H1 (cell line): ENCODE results near the gene INPP5K. TPM values are rescaled to one million over a fixed set of nuclear protein-coding genes. Genes with fewer than 3 reads are reported as not detected.

ENCODE experiments used
- CTCF ChIA-PET: fragments of 300-600 bp; sonication (Branson Sonifier 250); formaldehyde crosslinking; loops from one replicate; lab custom pipeline; 2021; ENCODE audit not compliant: partially characterized antibody; lab: Charles Lee
- POLR2A ChIA-PET: fragments of 300-600 bp; sonication (Branson Sonifier 250); formaldehyde crosslinking; loops from one replicate; lab custom pipeline; 2021; ENCODE audit warnings: inconsistent platforms; ENCODE audit not compliant: partially characterized antibody; lab: Charles Lee
- DNase-seq, 2 experiments: peaks; one replicate each; pipeline versions ENCODE4 v3.0.0 to v3.0.0-alpha.2; 2010 to 2022; ENCODE audit warnings: low spot score in 2 of 2, low read depth in 1 of 2, mixed read lengths in 1 of 2
- FAIRE-seq: peaks from 2 replicates; lab custom pipeline; 2011; peaks lifted over from hg19 to GRCh38; lab: Jason Lieb, UNC
- H2AFZ ChIP-seq: 2 replicates; pipeline ENCODE4 v1.8.1; 2012; ENCODE audit warnings: low read length, inconsistent platforms
- H2AK5ac ChIP-seq: 2 replicates; pipeline ENCODE4 v1.6.1; 2013; ENCODE audit warnings: low read depth, low read length
- H2BK120ac ChIP-seq: replicated peaks from 2 replicates; pipeline ENCODE3; 2013; ENCODE audit warnings: low read depth, low read length, inconsistent platforms
- H2BK12ac ChIP-seq: 2 replicates; pipeline ENCODE4 v1.6.1; 2013; ENCODE audit warnings: low read depth, low read length
- H2BK15ac ChIP-seq: 2 replicates; pipeline ENCODE4 v1.6.1; 2013; ENCODE audit warnings: low read length
- H2BK20ac ChIP-seq: 2 replicates; pipeline ENCODE4 v1.6.1; 2013; ENCODE audit warnings: low read length
- H2BK5ac ChIP-seq: 2 replicates; pipeline ENCODE4 v1.6.1; 2013; ENCODE audit warnings: low read depth, low read length
- H3K14ac ChIP-seq: 2 replicates; pipeline ENCODE4 v1.6.1; 2013; ENCODE audit warnings: inconsistent platforms; ENCODE audit not compliant: insufficient read length
- H3K18ac ChIP-seq: 2 replicates; pipeline ENCODE4 v1.6.1; 2013; ENCODE audit warnings: low read length; ENCODE audit errors: extremely low read depth
- H3K23ac ChIP-seq: 2 replicates; pipeline ENCODE4 v1.6.1; 2013; ENCODE audit warnings: inconsistent platforms; ENCODE audit not compliant: insufficient read length
- H3K23me2 ChIP-seq: 2 replicates; pipeline ENCODE4 v1.6.1; 2013; ENCODE audit warnings: low read depth, low read length
- H3K27ac ChIP-seq: 2 replicates; pipeline ENCODE4 v1.6.1; 2011; ENCODE audit warnings: low read depth, low read length, inconsistent platforms
- H3K27me3 ChIP-seq, 4 experiments: replicated peaks in 1 of 4; 1 replicate in 1 of 4; 2 replicates in 3 of 4; pipeline versions ENCODE4 v1.6.1 to v1.8.1; 2011 to 2013; ENCODE audit warnings: low read length in 3 of 4, mild to moderate bottlenecking in 3 of 4, inconsistent platforms in 2 of 4, mixed read lengths in 2 of 4, moderate library complexity in 1 of 4; ENCODE audit not compliant: control insufficient read depth in 3 of 4, insufficient read depth in 3 of 4; ENCODE audit errors: extremely low read depth in 1 of 4
- H3K36me3 ChIP-seq, 4 experiments: 2 replicates each; pipeline versions ENCODE4 v1.6.1 to v1.8.1; 2011 to 2013; ENCODE audit warnings: mild to moderate bottlenecking in 4 of 4, low read length in 3 of 4, moderate library complexity in 2 of 4, control low read depth in 1 of 4, inconsistent platforms in 1 of 4; ENCODE audit not compliant: insufficient read depth in 4 of 4, control insufficient read depth in 2 of 4
- H3K4ac ChIP-seq: replicated peaks from 2 replicates; pipeline ENCODE3; 2013; ENCODE audit warnings: low read length, low read depth, mixed read lengths, inconsistent platforms; ENCODE audit not compliant: insufficient read length
- H3K4me1 ChIP-seq, 4 experiments: replicated peaks in 1 of 4; 1 replicate in 1 of 4; 2 replicates in 3 of 4; pipeline versions ENCODE4 v1.6.1 to v1.8.1; 2011 to 2013; ENCODE audit warnings: low read length in 3 of 4, inconsistent platforms in 2 of 4, mixed read lengths in 1 of 4; ENCODE audit not compliant: insufficient read depth in 4 of 4, control insufficient read depth in 3 of 4
- H3K4me2 ChIP-seq, 2 experiments: 2 replicates each; pipeline versions ENCODE4 v1.6.1 to v1.8.1; 2011 to 2013; ENCODE audit warnings: low read depth in 2 of 2, low read length in 2 of 2, control low read depth in 1 of 2, inconsistent platforms in 1 of 2, mild to moderate bottlenecking in 1 of 2; ENCODE audit not compliant: insufficient read depth in 1 of 2
- H3K4me3 ChIP-seq, 4 experiments: fragments of 200-600, 300-600 bp in 1 of 4; sonication (generic), shearing (Covaris generic), sonication (Bioruptor Twin) in 1 of 4; 2 replicates each; pipeline versions ENCODE4 v1.5.1 to v1.8.1; 2011 to 2016; ENCODE audit warnings: low read length in 4 of 4, low read depth in 3 of 4, control low read depth in 2 of 4, inconsistent platforms in 2 of 4, mild to moderate bottlenecking in 2 of 4, mixed read lengths in 1 of 4, moderate library complexity in 1 of 4; ENCODE audit not compliant: insufficient read depth in 2 of 4; ENCODE audit errors: extremely low read depth in 1 of 4
- H3K56ac ChIP-seq: replicated peaks from 2 replicates; pipeline ENCODE3; 2013; ENCODE audit warnings: low read depth, mild to moderate bottlenecking, mixed read lengths, low read length, inconsistent platforms; ENCODE audit not compliant: insufficient read length
- H3K79me1 ChIP-seq: 2 replicates; pipeline ENCODE4 v1.6.1; 2013; ENCODE audit warnings: low read depth, low read length, control low read depth
- H3K79me2 ChIP-seq, 2 experiments: 2 replicates each; pipeline versions ENCODE4 v1.6.1 to v1.8.1; 2012 to 2013; ENCODE audit warnings: low read length in 2 of 2, mild to moderate bottlenecking in 2 of 2, inconsistent platforms in 1 of 2; ENCODE audit not compliant: insufficient read depth in 2 of 2, control insufficient read depth in 1 of 2
- H3K9ac ChIP-seq, 4 experiments: replicated peaks in 1 of 4; 1 replicate in 1 of 4; 2 replicates in 3 of 4; pipeline versions ENCODE4 v1.6.1 to v1.8.1; 2011 to 2013; ENCODE audit warnings: low read depth in 3 of 4, low read length in 3 of 4, control low read depth in 2 of 4, mild to moderate bottlenecking in 2 of 4, moderate library complexity in 2 of 4, inconsistent platforms in 1 of 4; ENCODE audit errors: extremely low read depth in 1 of 4
- H3K9me3 ChIP-seq, 2 experiments: 2 replicates each; pipeline versions ENCODE4 v1.6.1 to v1.8.1; 2012 to 2013; ENCODE audit warnings: mild to moderate bottlenecking in 2 of 2, moderate library complexity in 2 of 2, control low read depth in 1 of 2, inconsistent platforms in 1 of 2, low read depth in 1 of 2, low read length in 1 of 2, mixed read lengths in 1 of 2; ENCODE audit not compliant: insufficient read depth in 2 of 2
- H4K20me1 ChIP-seq, 2 experiments: replicated peaks in 1 of 2; 2 replicates each; pipeline versions ENCODE3 to v1.8.1; 2011 to 2013; ENCODE audit warnings: inconsistent platforms in 2 of 2, low read length in 2 of 2, mild to moderate bottlenecking in 1 of 2; ENCODE audit not compliant: insufficient read depth in 2 of 2, control insufficient read depth in 1 of 2
- H4K5ac ChIP-seq: 2 replicates; pipeline ENCODE4 v1.6.1; 2013; ENCODE audit warnings: low read length, low read depth, mixed read lengths, inconsistent platforms; ENCODE audit not compliant: insufficient read length
- H4K8ac ChIP-seq: 2 replicates; pipeline ENCODE4 v1.8.0; 2013; ENCODE audit warnings: mild to moderate bottlenecking, moderate library complexity, low read length, inconsistent platforms; ENCODE audit not compliant: insufficient read depth; ENCODE audit errors: extremely low read depth
- H4K91ac ChIP-seq: replicated peaks from 2 replicates; pipeline ENCODE3; 2013; ENCODE audit warnings: low read length, mixed read lengths, inconsistent platforms; ENCODE audit not compliant: insufficient read length
- ATF3 ChIP-seq: IDR thresholded peaks from 2 replicates; pipeline ENCODE4 v1.6.1; 2011; ENCODE audit warnings: low read depth, mild to moderate bottlenecking, low read length; ENCODE audit not compliant: insufficient read depth
- BACH1 ChIP-seq: IDR thresholded peaks from 2 replicates; pipeline ENCODE4 v1.6.1; 2012; ENCODE audit warnings: low read length, improper control_type of control experiment
- CBX8 ChIP-seq: fragments of 300-800, 300-1000 bp; sonication (generic); IDR thresholded peaks from 2 replicates; pipeline ENCODE4 v1.7.1; 2016; ENCODE audit warnings: low read depth, low read length, borderline replicate concordance
- CTBP2 ChIP-seq: IDR thresholded peaks from 2 replicates; pipeline ENCODE4 v1.7.0; 2011; ENCODE audit warnings: borderline replicate concordance, mild to moderate bottlenecking, moderate library complexity, mixed read lengths, low read length; ENCODE audit not compliant: insufficient read depth, insufficient read length
- FOSL1 ChIP-seq: IDR thresholded peaks from 2 replicates; pipeline ENCODE4 v1.6.1; 2011; ENCODE audit warnings: mild to moderate bottlenecking, low read depth, low read length, moderate library complexity; ENCODE audit not compliant: insufficient read depth
- JUN ChIP-seq: IDR thresholded peaks from 2 replicates; pipeline ENCODE4 v1.6.1; 2011; ENCODE audit warnings: low read depth, mild to moderate bottlenecking, improper control_type of control experiment, low read length
- POU5F1 ChIP-seq: IDR thresholded peaks from 2 replicates; pipeline ENCODE4 v1.6.1; 2011; ENCODE audit warnings: low read depth, mild to moderate bottlenecking, low read length, moderate library complexity
- SIX5 ChIP-seq: IDR thresholded peaks from 2 replicates; pipeline ENCODE4 v1.6.1; 2011; ENCODE audit warnings: mild to moderate bottlenecking, low read depth, low read length
- TAF7 ChIP-seq: optimal IDR thresholded peaks from 2 replicates; pipeline ENCODE3; 2011; ENCODE audit warnings: low read depth, mild to moderate bottlenecking, inconsistent platforms, low read length, moderate library complexity, borderline replicate concordance
- TEAD4 ChIP-seq: IDR thresholded peaks from 2 replicates; pipeline ENCODE4 v1.6.1; 2012; ENCODE audit warnings: low read depth, low read length, inconsistent platforms, mixed read lengths
- WGBS, 2 experiments: shearing (Covaris generic) in 1 of 2; methylation state at CpG; one replicate each; pipeline versions ENCODE4 v1.1.6 to v1.1.7; 2013 to 2015; ENCODE audit warnings: low lambda C conversion rate in 2 of 2, mixed read lengths in 2 of 2, inconsistent platforms in 1 of 2, low coverage in 1 of 2, missing lambda C conversion rate in 1 of 2; ENCODE audit not compliant: insufficient replicate concordance in 2 of 2, insufficient coverage in 1 of 2, insufficient read length in 1 of 2; ENCODE audit errors: extremely low coverage in 1 of 2, missing lambda C conversion rate in 1 of 2; 5-methylcytosine and 5-hydroxymethylcytosine counted together
- polyA plus RNA-seq, 7 experiments: library from polyadenylated mRNA; depleted of rRNA in 3 of 7; stranded (reverse) in 5 of 7; unstranded in 2 of 7; fragments of >200 nt in 5 of 7; fragments of 200-250 nt in 2 of 7; gene quantifications; 1 replicate in 5 of 7; 2 replicates in 1 of 7; 4 replicates in 1 of 7; pipeline versions ENCODE4 v1.2.1 to v1.2.3, GENCODE V29; 2011 to 2013; ENCODE audit warnings: missing spikeins in 2 of 7, mixed read lengths in 2 of 7
- total RNA-seq: library from RNA; stranded (reverse); fragmentation: NEBNext Ultra II Directional; extraction: Animal tissue kit (Norgen Biotek cat#: 25700); gene quantifications from 2 replicates; pipeline ENCODE4 v1.2.1, GENCODE V29; 2021
- TF ChIP-seq, protein P1 (sequence below): IDR thresholded peaks from 2 replicates; pipeline ENCODE4 v1.6.1; 2012; ENCODE audit warnings: low read length, inconsistent platforms

INPP5K gene
- total and polyA plus RNA-seq, 2 of the 8 experiments (the other 6 are each of a cell fraction or from before 2014, with no cell fraction given): 21.0 to 24.1 TPM

GRCh38 chr17:1467258-1467657 is 49.2 kb downstream of the INPP5K start:
- H3K4me2 ChIP-seq: no peak overlapping the region
- WGBS, 2 experiments: 96% methylated on average over 8 of the region's 16 CpGs; no CpG with 5 or more reads in 1 of the 2 experiments
- CTCF ChIA-PET: no interaction called here
- no peak for TF ChIP-seq JUN
- no peak for TF ChIP-seq ATF3
- TF ChIP-seq TAF7: no peak
- TF ChIP-seq CBX8: no peak
- no peak for TF ChIP-seq CTBP2
- TF ChIP-seq, protein P1, sequence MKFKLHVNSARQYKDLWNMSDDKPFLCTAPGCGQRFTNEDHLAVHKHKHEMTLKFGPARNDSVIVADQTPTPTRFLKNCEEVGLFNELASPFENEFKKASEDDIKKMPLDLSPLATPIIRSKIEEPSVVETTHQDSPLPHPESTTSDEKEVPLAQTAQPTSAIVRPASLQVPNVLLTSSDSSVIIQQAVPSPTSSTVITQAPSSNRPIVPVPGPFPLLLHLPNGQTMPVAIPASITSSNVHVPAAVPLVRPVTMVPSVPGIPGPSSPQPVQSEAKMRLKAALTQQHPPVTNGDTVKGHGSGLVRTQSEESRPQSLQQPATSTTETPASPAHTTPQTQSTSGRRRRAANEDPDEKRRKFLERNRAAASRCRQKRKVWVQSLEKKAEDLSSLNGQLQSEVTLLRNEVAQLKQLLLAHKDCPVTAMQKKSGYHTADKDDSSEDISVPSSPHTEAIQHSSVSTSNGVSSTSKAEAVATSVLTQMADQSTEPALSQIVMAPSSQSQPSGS: no peak
- no peak for TF ChIP-seq BACH1
- no peak for TF ChIP-seq POU5F1
- TF ChIP-seq FOSL1: no peak
- TF ChIP-seq SIX5: no peak
- no peak for TF ChIP-seq TEAD4

More at GRCh38 chr17:1467258-1467657, 49.2 kb downstream of the INPP5K start:
- peaks cover 6 to 35% (median 23%) of the 10 kb centered on the region in 4 experiments; a peak in 7 of 8 replicates for H3K36me3 ChIP-seq
- H4K8ac ChIP-seq: no peak overlapping the region
- no peak overlapping the region for H3K18ac ChIP-seq
- no peak overlapping the region for H2AK5ac ChIP-seq
- H3K56ac ChIP-seq: no peak overlapping the region
- no peak overlapping the region for H3K4me3 ChIP-seq
- no peak overlapping the region for H3K23ac ChIP-seq
- no peak overlapping the region for H2BK120ac ChIP-seq
- DNase-seq: no peak
- H2BK5ac ChIP-seq: no peak overlapping the region
- no peak for FAIRE-seq
- no peak overlapping the region for H3K27ac ChIP-seq
- no peak overlapping the region for H2BK20ac ChIP-seq
- no peak overlapping the region for H4K91ac ChIP-seq
- H3K27me3 ChIP-seq: no peaks in the 10 kb centered on the region
- H2BK12ac ChIP-seq: no peak overlapping the region
- H3K79me1 ChIP-seq: no peaks in the 10 kb centered on the region; the same call in 1 of the 2 replicates
- H4K5ac ChIP-seq: no peak overlapping the region
- H3K23me2 ChIP-seq: no peaks in the 10 kb centered on the region
- H3K79me2 ChIP-seq: no peaks in the 10 kb centered on the region
- peaks cover 1 to 3% of the 10 kb centered on the region in 2 experiments for H4K20me1 ChIP-seq
- no peaks in the 10 kb centered on the region; a peak in 1 of 4 replicates for H3K9me3 ChIP-seq
- H3K9ac ChIP-seq: no peak overlapping the region
- H3K14ac ChIP-seq: no peak overlapping the region
- no peak overlapping the region for H3K4ac ChIP-seq
- POLR2A ChIA-PET: interaction anchor here (0.6 to 1.1 kb wide), 2 partner anchors 7 to 69 kb away, joined by 3 to 4 read pairs; no protein-coding TSS in a partner anchor
- no peak overlapping the region for H2BK15ac ChIP-seq
- H2AFZ ChIP-seq: no peak overlapping the region
- peaks cover 0 to 2% (median 0%) of the 10 kb centered on the region in 4 experiments; a peak in 1 of 7 replicates for H3K4me1 ChIP-seq
